AG09319 (cell line): ENCODE data around the gene HOXB5.

Source experiments
- DNase-seq: peaks from one replicate; pipeline ENCODE4 v3.0.0-alpha.2; 2010; ENCODE audit warnings: low read depth; ENCODE audit errors: extremely low read depth
- TF ChIP-seq, protein P1 (sequence below): IDR thresholded peaks from 2 replicates; pipeline ENCODE4 v1.5.1; 2011; ENCODE audit warnings: low read depth, mild to moderate bottlenecking, inconsistent platforms, low read length, moderate library complexity

HOXB5 gene

DNA sequence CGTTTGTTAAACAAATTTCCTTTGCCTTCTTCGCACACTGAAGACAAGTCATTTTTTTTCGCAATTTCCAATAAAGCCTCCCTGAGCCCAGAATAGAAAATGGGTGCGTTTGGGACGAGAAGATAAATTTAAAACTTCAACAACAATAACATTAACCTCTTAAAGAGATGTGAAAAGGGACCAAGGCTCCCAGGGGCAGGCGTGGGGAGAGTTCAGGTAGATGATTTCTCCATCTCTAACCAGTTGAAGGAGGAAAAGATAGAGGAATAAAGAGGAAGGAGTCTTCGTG is 14.2 kb downstream of the HOXB5 start:
- no peak for DNase-seq
- TF ChIP-seq, protein P1, sequence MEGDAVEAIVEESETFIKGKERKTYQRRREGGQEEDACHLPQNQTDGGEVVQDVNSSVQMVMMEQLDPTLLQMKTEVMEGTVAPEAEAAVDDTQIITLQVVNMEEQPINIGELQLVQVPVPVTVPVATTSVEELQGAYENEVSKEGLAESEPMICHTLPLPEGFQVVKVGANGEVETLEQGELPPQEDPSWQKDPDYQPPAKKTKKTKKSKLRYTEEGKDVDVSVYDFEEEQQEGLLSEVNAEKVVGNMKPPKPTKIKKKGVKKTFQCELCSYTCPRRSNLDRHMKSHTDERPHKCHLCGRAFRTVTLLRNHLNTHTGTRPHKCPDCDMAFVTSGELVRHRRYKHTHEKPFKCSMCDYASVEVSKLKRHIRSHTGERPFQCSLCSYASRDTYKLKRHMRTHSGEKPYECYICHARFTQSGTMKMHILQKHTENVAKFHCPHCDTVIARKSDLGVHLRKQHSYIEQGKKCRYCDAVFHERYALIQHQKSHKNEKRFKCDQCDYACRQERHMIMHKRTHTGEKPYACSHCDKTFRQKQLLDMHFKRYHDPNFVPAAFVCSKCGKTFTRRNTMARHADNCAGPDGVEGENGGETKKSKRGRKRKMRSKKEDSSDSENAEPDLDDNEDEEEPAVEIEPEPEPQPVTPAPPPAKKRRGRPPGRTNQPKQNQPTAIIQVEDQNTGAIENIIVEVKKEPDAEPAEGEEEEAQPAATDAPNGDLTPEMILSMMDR = no peak

DNA sequence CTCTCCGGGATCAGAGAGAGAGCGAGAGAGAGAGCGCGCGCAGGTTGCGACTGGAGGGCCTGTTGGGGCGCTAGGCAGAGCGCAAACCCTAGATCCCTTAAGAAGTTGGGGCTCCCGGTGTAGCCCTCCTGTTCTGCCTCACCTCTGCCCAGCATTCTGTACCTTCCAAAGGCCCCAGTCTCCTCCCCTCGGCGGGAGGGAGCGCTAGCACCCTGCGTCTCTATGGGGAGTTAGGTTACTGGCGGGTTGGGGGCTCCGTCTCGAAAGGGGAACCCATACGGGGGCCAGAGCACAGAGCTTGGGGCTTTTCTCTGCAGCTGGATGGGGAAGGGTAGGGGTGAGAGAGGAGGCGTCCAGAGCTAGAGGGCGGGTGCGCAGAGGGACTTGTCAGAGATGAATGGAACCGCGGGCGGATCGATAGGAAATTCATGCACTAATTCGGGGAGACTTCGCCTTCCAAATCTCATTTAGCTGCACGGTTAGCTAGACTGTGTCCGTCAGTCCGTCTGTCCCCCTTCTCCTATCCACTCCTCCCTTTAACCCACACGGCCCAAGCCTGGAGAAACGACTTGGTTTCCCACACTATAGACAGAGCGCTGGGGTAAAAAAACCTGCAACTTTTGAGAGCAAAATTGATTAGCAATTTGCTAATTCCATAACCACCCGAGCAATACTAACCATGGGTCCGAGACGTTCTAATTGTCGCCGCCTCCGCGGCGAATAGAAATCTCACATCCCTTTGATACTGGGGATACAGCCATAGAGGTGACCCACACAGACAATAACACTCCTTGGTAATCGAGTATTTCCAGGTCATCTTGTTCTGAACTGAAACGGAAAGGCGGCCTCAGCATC is 14.7 kb downstream of the HOXB5 start:
- TF ChIP-seq, protein P1 = no peak
- DNase-seq = no peak

DNA sequence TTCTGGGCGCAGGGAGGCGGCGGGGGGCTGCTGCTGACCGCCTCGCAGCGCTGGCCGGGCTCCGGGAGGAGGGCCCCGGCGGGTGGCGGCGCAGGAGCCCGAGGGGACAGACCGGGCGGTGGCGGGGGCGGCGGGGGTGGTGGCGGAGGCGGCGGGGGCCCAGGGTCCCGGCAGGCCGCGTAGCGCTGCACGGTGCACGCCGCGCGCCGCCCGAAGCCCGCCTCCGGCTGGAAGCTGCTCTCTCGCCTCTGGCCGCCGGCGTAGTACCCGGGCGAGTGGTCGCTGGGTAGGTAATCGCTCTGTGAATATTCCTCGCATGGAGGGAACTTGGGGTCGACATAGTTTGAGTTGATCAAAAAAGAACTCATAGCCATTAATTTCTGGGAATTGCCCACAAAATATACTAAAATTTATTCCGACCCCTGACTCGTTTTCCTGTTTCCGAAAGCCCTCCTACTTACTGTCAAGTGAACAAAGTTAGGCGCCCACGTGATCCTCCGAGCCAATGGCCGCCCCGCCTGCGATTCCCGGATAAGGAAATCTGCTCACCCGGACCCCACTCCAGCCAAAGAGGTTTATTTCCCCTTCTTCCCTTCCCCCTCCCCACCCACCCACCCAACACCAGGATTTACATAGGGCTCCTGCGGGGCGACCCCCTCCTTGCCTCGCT is 15.5 kb downstream of the HOXB5 start, which contains the start of gene HOXB4:
TSS of gene HOXB4 (minus strand) at position 405 of the 670 bp plus-strand sequence. CDS start at position 374, 31 bp downstream.
- TF ChIP-seq, protein P1 = no peak
- no peak for DNase-seq

DNA sequence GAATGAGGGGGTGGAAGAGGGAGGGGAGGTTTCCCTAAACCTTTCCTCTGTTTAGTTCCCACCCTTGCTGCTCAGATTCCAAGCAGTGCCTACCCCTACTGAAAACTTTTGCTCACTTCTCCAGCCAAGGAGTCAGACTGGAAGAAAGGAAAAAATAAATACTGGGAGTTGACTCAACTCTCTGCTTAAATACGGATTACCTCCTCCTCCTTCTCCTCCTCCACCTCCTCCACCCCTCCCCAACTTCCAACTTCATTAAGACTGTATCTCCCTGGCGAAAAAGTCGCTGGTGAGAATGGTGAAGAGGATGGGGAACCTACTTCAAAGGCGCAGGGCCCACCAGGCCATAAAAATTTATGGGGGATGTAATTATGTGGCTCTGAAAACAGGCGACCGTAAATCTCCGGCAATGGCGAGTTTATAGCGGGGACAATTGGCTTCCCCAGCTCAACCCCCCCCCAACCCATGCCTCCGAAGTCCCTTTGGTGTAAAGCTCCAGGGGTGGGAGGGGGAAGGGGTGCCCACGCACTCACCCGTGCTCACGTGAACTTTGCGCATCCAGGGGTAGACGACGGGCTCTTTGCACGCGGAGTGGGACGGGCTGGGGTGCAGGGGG is 16.1 kb downstream of the HOXB5 start:
- TF ChIP-seq, protein P1 = no peak
- DNase-seq = no peak

DNA sequence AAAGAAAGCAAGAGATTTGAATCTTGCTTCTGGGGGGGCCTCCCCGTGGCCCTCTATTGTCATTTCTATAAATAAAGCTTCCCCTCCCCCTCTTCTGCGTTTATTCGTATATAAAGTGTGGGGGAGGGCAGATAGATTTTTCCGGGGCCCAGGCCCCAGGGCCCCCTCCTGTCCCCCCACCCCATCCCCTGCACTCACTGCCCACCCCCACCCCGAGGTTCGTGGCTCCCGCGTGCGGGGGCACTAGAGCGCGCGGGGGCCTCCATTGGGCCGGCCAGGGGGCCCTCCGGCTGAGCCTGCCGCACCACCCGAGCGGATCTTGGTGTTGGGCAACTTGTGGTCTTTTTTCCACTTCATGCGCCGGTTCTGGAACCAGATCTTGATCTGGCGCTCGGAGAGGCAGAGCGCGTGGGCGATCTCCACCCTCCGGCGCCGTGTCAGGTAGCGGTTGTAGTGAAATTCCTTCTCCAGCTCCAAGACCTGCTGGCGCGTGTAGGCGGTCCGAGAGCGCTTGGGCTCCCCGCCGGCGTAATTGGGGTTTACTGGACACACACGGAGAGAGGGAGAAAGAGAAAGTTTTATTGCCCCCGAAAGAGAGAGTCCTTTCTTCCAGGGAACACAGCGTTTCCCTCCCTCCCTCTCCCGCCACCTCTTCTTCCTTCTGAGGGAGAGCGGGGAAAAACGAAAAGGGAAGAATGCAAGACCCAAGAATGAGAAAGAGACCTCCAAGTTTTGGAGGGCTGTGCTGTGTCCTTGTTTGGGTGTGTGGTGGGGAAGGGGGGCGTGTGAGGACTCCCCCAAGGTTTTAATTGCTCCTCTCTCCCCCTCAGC is 16.9 kb downstream of the HOXB5 start:
- TF ChIP-seq, protein P1 = no peak
- DNase-seq = no peak

DNA sequence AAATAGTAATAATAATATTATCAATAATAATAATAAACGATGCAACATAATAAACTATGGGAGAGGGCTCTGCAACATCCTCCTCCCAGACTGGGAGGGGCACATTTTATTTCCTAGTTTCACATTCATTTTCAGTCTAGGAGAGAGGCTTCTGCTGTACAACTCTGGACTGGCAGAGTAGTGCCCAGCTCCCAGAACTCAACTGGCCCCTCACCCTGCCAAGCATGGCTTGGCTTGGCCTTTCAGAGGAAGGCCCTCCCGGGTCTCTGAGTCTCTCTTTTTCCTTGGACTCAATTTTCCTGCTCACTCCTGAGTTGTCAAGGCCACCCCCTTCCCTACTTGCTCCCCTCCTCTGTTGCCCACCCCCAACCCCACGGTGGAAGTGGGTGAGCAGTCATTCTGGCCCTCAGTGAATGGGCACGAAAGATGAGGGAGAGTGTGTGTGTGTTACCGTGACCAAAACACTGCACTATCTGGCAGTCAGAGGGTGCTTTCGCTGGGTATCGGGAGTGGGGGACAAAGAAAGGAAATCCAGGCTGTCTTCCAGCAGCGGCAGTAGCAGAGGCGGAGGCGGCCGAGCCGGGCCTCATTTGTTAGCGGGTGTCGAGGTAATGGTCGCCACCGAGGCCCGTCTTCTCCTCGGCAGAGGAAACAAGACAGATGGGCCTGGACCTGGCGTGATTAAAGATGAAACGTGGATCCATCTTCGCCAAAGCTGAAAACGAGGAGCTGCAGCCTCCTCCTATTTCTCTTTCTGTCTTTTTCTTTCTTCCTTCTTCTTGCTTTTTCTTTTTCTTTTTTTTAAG is 17.7 kb downstream of the HOXB5 start:
- DNase-seq = no peak
- TF ChIP-seq, protein P1 = no peak
